Measurements from ENCODE around the gene TACO1.

The TACO1 gene
- total RNA-seq: 1.6 to 1.8 reads per million in 2 donors

- peak; percentile 36 to 84 (median 56) for DNase-seq
Measured at GRCh38 chr17:63600569-63601438, at the start of gene TACO1. Gene TACO1, plus strand, starts transcription at chr17:63600895. Its CDS starts 189 bp downstream, at chr17:63601084.

DNA sequence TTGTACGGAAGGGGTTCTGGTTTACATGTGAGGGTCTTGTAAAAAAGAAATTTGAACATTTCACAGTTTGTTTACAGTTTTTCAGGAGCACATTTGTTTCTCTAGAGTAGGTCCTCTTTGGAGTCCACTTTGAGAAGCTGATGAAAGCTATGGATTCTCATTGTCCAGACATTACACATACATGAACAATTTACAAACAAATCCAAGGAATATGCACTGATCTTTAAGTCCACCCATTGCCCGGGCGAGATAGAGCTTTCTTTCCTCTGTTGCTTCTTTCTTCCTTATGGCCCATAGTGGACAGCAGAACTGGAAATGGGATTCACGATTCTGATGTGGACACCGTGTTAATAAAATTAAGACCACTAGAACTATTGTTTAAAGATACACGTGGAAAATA is 48.5 kb upstream of the TACO1 start:
- DNase-seq: no peak

GRCh38 chr17:63555500-63556156 is 45.1 kb upstream of the TACO1 start:
- DNase-seq: no peak

DNA sequence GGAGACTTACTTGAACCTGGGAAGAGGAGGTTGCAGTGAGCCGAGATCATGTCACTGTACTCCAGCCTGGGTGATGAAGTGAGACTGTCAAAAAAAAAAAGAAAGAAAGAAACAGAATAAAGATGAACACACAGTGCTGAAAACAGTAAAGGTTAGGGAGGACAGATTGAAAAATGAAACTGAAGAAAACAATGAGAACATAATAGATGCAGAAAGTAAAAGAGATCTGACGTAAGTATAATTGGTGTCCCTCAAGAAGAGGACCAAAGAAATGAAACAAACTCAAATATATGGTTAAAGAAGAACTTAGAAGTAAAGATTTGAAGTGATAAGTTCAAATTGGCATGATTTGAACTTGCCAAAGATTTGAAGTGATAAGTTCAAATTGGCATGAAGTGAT is 43.3 kb upstream of the TACO1 start:
- DNase-seq: no peak

GRCh38 chr17:63558441-63558840 is 42.3 kb upstream of the TACO1 start:
- DNase-seq: no peak

DNA sequence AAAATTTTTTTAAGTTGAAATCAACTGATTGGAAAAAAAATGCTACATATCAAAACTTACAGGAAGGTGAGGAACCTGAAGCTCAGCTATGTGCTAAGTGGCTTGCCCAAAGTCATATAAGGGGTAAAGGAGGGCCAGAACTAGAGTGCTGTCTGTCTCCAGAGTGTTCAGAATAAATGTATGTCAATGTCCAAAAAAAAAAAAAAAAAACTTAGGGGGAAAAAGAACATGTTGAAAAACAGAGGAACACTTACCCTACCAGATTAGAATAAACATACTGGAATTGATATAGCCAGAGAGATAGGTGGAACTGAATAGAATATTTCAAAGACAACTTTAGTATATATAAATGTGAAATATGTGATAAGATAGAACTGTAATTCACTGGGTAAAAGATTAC is 38.9 kb upstream of the TACO1 start:
- no peak for DNase-seq

- no peak for DNase-seq
Measured at GRCh38 chr17:63563339-63563738, 37.4 kb upstream of the TACO1 start.

DNA sequence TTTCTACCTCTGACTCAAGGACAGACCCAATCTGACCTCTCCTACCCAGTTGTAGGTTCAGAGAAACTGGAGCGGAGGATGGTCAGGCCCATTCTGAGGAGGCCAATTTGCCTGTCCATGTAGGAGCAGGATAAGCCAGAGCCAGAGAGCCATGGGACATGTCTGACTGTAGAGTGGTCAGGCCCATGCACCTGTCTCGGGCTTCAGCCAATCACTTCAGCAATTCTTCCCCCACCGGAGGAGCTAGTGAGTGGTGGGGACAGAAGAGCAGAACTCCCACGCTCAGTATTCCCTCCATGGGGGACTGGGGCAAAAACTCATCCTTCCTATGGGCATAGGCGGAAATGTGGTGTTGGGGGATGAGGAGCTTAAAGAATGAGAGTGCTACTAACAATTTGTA is 36.1 kb upstream of the TACO1 start:
- no peak for DNase-seq

DNA sequence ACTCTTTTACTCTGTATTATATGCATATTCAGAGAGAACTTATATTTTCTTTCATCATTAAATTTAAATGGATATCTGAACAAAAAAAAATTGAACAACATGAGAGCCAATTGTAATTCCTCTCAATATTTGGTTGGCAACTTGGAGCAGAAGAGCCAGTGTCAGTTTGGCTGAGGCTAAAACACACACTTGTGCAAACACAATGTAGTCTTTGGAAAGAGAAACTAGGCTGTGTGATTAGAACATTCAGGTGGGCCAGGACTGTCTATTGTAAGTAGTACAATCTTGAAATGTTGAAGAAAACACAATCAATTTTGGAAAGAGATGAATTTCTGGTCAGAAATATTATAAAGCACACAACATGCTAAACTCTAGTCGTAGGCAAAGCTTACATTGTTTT is 33.5 kb upstream of the TACO1 start:
- no peak for DNase-seq

DNA sequence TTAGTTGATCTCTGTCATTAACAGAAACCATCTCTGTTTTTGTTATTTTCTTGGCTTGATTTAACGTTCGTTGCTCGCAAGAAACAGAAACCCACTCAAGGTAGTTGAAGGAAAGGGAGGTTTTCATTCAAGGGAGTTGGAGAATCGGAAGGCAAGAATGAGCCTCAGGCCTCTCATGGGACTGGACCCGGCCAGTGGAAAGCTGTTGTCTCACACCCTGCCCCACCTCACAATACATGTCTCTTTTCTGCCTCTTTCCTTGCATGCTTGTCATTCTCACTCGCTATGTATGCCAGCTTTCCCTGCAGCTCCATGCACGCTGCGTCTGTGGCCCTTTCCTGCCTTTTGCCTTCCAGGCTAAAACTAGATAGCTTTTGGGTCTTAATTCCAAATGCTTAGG is 32.1 kb upstream of the TACO1 start:
- no peak for DNase-seq

DNA sequence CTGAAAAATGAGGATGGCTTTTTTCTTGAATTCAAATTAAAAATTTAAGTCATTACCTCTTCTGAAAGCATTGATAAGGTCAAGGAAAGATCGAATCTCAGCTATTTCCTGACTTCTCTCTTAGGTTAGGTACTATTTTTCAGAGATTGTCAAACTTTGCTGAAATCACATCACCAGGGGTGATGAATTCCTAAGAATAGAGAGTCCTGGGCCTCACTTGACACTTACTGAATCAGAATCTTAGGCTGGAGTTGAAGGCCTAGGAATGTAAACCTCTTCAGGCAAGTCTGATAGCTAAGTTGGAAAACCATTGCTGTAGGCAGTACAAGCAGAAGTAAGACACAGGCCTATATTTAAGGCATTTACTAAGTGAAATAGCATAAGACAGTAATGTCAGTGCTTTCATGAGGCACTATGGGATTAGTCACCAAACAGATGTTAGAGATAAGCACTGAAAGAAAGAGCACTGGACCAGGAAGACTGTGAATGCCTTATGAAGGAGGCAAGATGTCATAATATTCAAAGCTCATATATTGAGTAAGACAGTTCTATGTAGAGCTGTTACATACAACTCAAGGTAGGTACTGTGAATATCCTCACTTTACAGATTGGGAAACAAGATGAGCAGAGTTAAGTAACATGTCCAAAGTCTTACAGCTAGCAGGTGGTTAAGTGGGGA is 28.9 kb upstream of the TACO1 start:
- DNase-seq: peak in 1 of 5 experiments; percentile 22

DNA sequence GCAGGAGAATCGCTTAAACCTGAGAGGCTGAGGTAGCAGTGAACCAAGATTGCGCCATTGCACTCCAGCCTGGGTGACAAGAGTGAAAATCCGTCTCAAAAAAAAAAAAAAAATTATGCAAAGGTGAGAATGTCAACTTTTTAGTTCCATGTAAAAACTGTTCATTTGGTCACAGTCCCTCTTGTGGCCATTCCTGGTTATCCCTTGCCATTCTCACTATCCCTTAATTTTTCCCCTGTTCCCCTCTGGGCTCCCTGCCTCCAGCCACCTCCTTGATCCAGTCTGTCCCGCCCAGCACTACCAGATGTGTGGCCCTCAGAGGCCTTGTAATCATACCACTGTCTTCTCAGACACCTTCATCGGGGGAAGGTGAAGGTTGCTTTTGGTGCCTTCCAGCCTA is 27.1 kb upstream of the TACO1 start:
- DNase-seq: no peak

- no peak for DNase-seq
Measured at GRCh38 chr17:63578027-63578768, 22.5 kb upstream of the TACO1 start.

- no peak for DNase-seq
Measured at GRCh38 chr17:63578769-63579111, 22.0 kb upstream of the TACO1 start.

DNA sequence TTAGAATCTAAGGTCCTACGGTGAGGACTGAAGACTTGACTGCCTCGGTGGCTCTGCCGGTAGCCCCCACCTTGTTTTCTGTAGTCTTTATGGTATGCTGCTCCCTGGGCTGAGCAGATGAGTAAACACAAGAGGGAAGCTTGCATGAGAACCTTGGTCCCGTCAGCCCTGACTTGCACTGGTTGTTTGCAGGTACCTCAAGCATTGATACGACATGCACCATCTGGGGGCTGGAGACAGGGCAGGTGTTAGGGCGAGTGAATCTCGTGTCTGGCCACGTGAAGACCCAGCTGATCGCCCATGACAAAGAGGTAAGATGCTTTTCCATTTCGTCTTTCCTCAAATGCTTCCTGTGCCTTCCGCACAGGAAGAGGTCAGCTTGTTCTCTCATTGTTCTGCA is 21.1 kb upstream of the TACO1 start:
- no peak for DNase-seq

GRCh38 chr17:63587770-63588169 is 12.9 kb upstream of the TACO1 start:
- no peak for DNase-seq

DNA sequence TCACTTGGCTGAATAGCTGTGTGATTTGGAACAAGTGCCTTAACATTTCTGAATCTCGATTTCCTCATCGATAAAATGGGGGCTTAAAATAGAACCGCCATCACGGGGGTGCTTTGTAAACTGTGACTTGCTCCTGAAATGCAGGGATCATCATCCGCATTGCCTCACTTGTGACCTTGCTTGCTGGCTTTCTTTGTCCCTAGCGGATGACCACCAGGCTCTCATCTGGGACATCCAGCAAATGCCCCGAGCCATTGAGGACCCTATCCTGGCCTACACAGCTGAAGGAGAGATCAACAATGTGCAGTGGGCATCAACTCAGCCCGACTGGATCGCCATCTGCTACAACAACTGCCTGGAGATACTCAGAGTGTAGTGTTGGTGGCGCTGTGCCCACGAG is 11.9 kb upstream of the TACO1 start:
- no peak for DNase-seq

- no peak for DNase-seq
Measured at GRCh38 chr17:63589646-63590045, 11.0 kb upstream of the TACO1 start.

DNA sequence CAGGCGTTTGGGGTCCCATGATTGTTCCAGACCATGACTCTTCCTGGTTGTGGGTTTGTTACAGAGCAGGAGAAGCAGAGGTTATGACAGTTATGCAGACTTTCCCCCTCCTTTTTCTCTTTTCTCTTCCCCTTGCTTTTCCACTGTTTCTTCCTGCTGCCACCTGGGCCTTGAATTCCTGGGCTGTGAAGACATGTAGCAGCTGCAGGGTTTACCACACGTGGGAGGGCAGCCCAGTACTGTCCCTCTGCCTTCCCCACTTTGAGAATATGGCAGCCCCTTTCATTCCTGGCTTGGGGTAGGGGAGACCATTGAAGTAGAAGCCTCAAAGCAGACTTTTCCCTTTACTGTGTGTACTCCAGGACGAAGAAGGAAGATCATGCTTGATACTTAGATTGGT is 7.9 kb upstream of the TACO1 start:
- DNase-seq: no peak

- no peak for DNase-seq
Measured at GRCh38 chr17:63595132-63595531, 5.6 kb upstream of the TACO1 start.

DNA sequence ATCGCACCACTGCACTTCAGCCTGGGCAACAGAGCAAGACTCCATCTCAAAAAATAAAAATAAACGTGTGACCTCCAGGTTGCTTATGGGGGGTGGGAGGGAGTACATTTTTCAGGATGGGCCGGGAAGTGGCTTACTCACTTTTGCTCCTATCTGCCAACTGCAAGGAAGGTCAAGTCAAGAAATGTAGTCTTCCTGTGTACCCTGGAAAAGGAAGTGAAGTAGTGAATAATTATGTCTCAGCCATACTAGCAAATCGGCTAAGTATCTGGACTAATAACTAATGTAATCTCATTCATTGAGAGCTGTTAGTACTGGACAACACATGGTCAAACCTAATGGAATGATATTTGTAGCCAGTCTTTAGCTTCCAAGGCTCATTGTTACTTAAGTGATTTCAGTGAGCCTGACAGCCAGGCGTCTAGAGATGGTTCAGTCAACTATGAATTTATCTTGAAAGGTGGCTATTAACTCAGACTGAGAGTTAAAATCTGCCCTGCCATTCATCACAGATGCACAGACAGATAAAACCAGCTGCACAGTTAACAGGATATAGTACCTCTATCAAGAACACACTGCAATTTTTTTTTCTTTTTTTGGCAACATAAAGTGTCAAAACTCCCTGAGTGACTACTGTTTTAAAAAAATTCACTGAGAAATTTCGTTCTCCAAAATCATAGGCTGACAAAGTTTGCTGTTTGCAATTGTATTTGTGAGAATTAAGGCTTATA is 3.7 kb upstream of the TACO1 start:
- DNase-seq: peak in 2 of 5 experiments; percentile 41 to 84

GRCh38 chr17:63598281-63598680 is 2.4 kb upstream of the TACO1 start:
- peak in 2 of 5 experiments; percentile 62 to 70 for DNase-seq
